H1 (cell line): ENCODE data around the gene VPS35. TPM values are rescaled to one million over a fixed set of nuclear protein-coding genes. Genes with fewer than 3 reads are reported as not detected.
"Not testable (repeated sequence)": the region's sequence is repeated elsewhere in the genome, so short reads cannot be mapped to it uniquely, and the experiment has no call there.

Experiments used
- CTCF ChIA-PET: fragments of 300-600 bp; sonication (Branson Sonifier 250); formaldehyde crosslinking; loops from one replicate; lab custom pipeline; 2021; ENCODE audit not compliant: partially characterized antibody; lab: Charles Lee
- POLR2A ChIA-PET: fragments of 300-600 bp; sonication (Branson Sonifier 250); formaldehyde crosslinking; loops from one replicate; lab custom pipeline; 2021; ENCODE audit warnings: inconsistent platforms; ENCODE audit not compliant: partially characterized antibody; lab: Charles Lee
- DNase-seq, 2 experiments: peaks; one replicate each; pipeline versions ENCODE4 v3.0.0 to v3.0.0-alpha.2; 2010 to 2022; ENCODE audit warnings: low spot score in 2 of 2, low read depth in 1 of 2, mixed read lengths in 1 of 2
- FAIRE-seq: peaks from 2 replicates; lab custom pipeline; 2011; peaks lifted over from hg19 to GRCh38; lab: Jason Lieb, UNC
- H2AFZ ChIP-seq: 2 replicates; pipeline ENCODE4 v1.8.1; 2012; ENCODE audit warnings: low read length, inconsistent platforms
- H2AK5ac ChIP-seq: 2 replicates; pipeline ENCODE4 v1.6.1; 2013; ENCODE audit warnings: low read depth, low read length
- H2BK120ac ChIP-seq: replicated peaks from 2 replicates; pipeline ENCODE3; 2013; ENCODE audit warnings: low read depth, low read length, inconsistent platforms
- H2BK12ac ChIP-seq: 2 replicates; pipeline ENCODE4 v1.6.1; 2013; ENCODE audit warnings: low read depth, low read length
- H2BK15ac ChIP-seq: 2 replicates; pipeline ENCODE4 v1.6.1; 2013; ENCODE audit warnings: low read length
- H2BK20ac ChIP-seq: 2 replicates; pipeline ENCODE4 v1.6.1; 2013; ENCODE audit warnings: low read length
- H2BK5ac ChIP-seq: 2 replicates; pipeline ENCODE4 v1.6.1; 2013; ENCODE audit warnings: low read depth, low read length
- H3K14ac ChIP-seq: 2 replicates; pipeline ENCODE4 v1.6.1; 2013; ENCODE audit warnings: inconsistent platforms; ENCODE audit not compliant: insufficient read length
- H3K18ac ChIP-seq: 2 replicates; pipeline ENCODE4 v1.6.1; 2013; ENCODE audit warnings: low read length; ENCODE audit errors: extremely low read depth
- H3K23ac ChIP-seq: 2 replicates; pipeline ENCODE4 v1.6.1; 2013; ENCODE audit warnings: inconsistent platforms; ENCODE audit not compliant: insufficient read length
- H3K23me2 ChIP-seq: 2 replicates; pipeline ENCODE4 v1.6.1; 2013; ENCODE audit warnings: low read depth, low read length
- H3K27ac ChIP-seq: 2 replicates; pipeline ENCODE4 v1.6.1; 2011; ENCODE audit warnings: low read depth, low read length, inconsistent platforms
- H3K27me3 ChIP-seq, 4 experiments: replicated peaks in 1 of 4; 1 replicate in 1 of 4; 2 replicates in 3 of 4; pipeline versions ENCODE4 v1.6.1 to v1.8.1; 2011 to 2013; ENCODE audit warnings: low read length in 3 of 4, mild to moderate bottlenecking in 3 of 4, inconsistent platforms in 2 of 4, mixed read lengths in 2 of 4, moderate library complexity in 1 of 4; ENCODE audit not compliant: control insufficient read depth in 3 of 4, insufficient read depth in 3 of 4; ENCODE audit errors: extremely low read depth in 1 of 4
- H3K36me3 ChIP-seq, 4 experiments: 2 replicates each; pipeline versions ENCODE4 v1.6.1 to v1.8.1; 2011 to 2013; ENCODE audit warnings: mild to moderate bottlenecking in 4 of 4, low read length in 3 of 4, moderate library complexity in 2 of 4, control low read depth in 1 of 4, inconsistent platforms in 1 of 4; ENCODE audit not compliant: insufficient read depth in 4 of 4, control insufficient read depth in 2 of 4
- H3K4ac ChIP-seq: replicated peaks from 2 replicates; pipeline ENCODE3; 2013; ENCODE audit warnings: low read length, low read depth, mixed read lengths, inconsistent platforms; ENCODE audit not compliant: insufficient read length
- H3K4me1 ChIP-seq, 4 experiments: replicated peaks in 1 of 4; 1 replicate in 1 of 4; 2 replicates in 3 of 4; pipeline versions ENCODE4 v1.6.1 to v1.8.1; 2011 to 2013; ENCODE audit warnings: low read length in 3 of 4, inconsistent platforms in 2 of 4, mixed read lengths in 1 of 4; ENCODE audit not compliant: insufficient read depth in 4 of 4, control insufficient read depth in 3 of 4
- H3K4me2 ChIP-seq, 2 experiments: 2 replicates each; pipeline versions ENCODE4 v1.6.1 to v1.8.1; 2011 to 2013; ENCODE audit warnings: low read depth in 2 of 2, low read length in 2 of 2, control low read depth in 1 of 2, inconsistent platforms in 1 of 2, mild to moderate bottlenecking in 1 of 2; ENCODE audit not compliant: insufficient read depth in 1 of 2
- H3K4me3 ChIP-seq, 4 experiments: fragments of 200-600, 300-600 bp in 1 of 4; sonication (generic), shearing (Covaris generic), sonication (Bioruptor Twin) in 1 of 4; 2 replicates each; pipeline versions ENCODE4 v1.5.1 to v1.8.1; 2011 to 2016; ENCODE audit warnings: low read length in 4 of 4, low read depth in 3 of 4, control low read depth in 2 of 4, inconsistent platforms in 2 of 4, mild to moderate bottlenecking in 2 of 4, mixed read lengths in 1 of 4, moderate library complexity in 1 of 4; ENCODE audit not compliant: insufficient read depth in 2 of 4; ENCODE audit errors: extremely low read depth in 1 of 4
- H3K56ac ChIP-seq: replicated peaks from 2 replicates; pipeline ENCODE3; 2013; ENCODE audit warnings: low read depth, mild to moderate bottlenecking, mixed read lengths, low read length, inconsistent platforms; ENCODE audit not compliant: insufficient read length
- H3K79me1 ChIP-seq: 2 replicates; pipeline ENCODE4 v1.6.1; 2013; ENCODE audit warnings: low read depth, low read length, control low read depth
- H3K79me2 ChIP-seq, 2 experiments: 2 replicates each; pipeline versions ENCODE4 v1.6.1 to v1.8.1; 2012 to 2013; ENCODE audit warnings: low read length in 2 of 2, mild to moderate bottlenecking in 2 of 2, inconsistent platforms in 1 of 2; ENCODE audit not compliant: insufficient read depth in 2 of 2, control insufficient read depth in 1 of 2
- H3K9ac ChIP-seq, 4 experiments: replicated peaks in 1 of 4; 1 replicate in 1 of 4; 2 replicates in 3 of 4; pipeline versions ENCODE4 v1.6.1 to v1.8.1; 2011 to 2013; ENCODE audit warnings: low read depth in 3 of 4, low read length in 3 of 4, control low read depth in 2 of 4, mild to moderate bottlenecking in 2 of 4, moderate library complexity in 2 of 4, inconsistent platforms in 1 of 4; ENCODE audit errors: extremely low read depth in 1 of 4
- H3K9me3 ChIP-seq, 2 experiments: 2 replicates each; pipeline versions ENCODE4 v1.6.1 to v1.8.1; 2012 to 2013; ENCODE audit warnings: mild to moderate bottlenecking in 2 of 2, moderate library complexity in 2 of 2, control low read depth in 1 of 2, inconsistent platforms in 1 of 2, low read depth in 1 of 2, low read length in 1 of 2, mixed read lengths in 1 of 2; ENCODE audit not compliant: insufficient read depth in 2 of 2
- H4K20me1 ChIP-seq, 2 experiments: replicated peaks in 1 of 2; 2 replicates each; pipeline versions ENCODE3 to v1.8.1; 2011 to 2013; ENCODE audit warnings: inconsistent platforms in 2 of 2, low read length in 2 of 2, mild to moderate bottlenecking in 1 of 2; ENCODE audit not compliant: insufficient read depth in 2 of 2, control insufficient read depth in 1 of 2
- H4K5ac ChIP-seq: 2 replicates; pipeline ENCODE4 v1.6.1; 2013; ENCODE audit warnings: low read length, low read depth, mixed read lengths, inconsistent platforms; ENCODE audit not compliant: insufficient read length
- H4K8ac ChIP-seq: 2 replicates; pipeline ENCODE4 v1.8.0; 2013; ENCODE audit warnings: mild to moderate bottlenecking, moderate library complexity, low read length, inconsistent platforms; ENCODE audit not compliant: insufficient read depth; ENCODE audit errors: extremely low read depth
- H4K91ac ChIP-seq: replicated peaks from 2 replicates; pipeline ENCODE3; 2013; ENCODE audit warnings: low read length, mixed read lengths, inconsistent platforms; ENCODE audit not compliant: insufficient read length
- WGBS, 2 experiments: shearing (Covaris generic) in 1 of 2; methylation state at CpG; one replicate each; pipeline versions ENCODE4 v1.1.6 to v1.1.7; 2013 to 2015; ENCODE audit warnings: low lambda C conversion rate in 2 of 2, mixed read lengths in 2 of 2, inconsistent platforms in 1 of 2, low coverage in 1 of 2, missing lambda C conversion rate in 1 of 2; ENCODE audit not compliant: insufficient replicate concordance in 2 of 2, insufficient coverage in 1 of 2, insufficient read length in 1 of 2; ENCODE audit errors: extremely low coverage in 1 of 2, missing lambda C conversion rate in 1 of 2; 5-methylcytosine and 5-hydroxymethylcytosine counted together
- polyA plus RNA-seq, 7 experiments: library from polyadenylated mRNA; depleted of rRNA in 3 of 7; stranded (reverse) in 5 of 7; unstranded in 2 of 7; fragments of >200 nt in 5 of 7; fragments of 200-250 nt in 2 of 7; gene quantifications; 1 replicate in 5 of 7; 2 replicates in 1 of 7; 4 replicates in 1 of 7; pipeline versions ENCODE4 v1.2.1 to v1.2.3, GENCODE V29; 2011 to 2013; ENCODE audit warnings: missing spikeins in 2 of 7, mixed read lengths in 2 of 7
- total RNA-seq: library from RNA; stranded (reverse); fragmentation: NEBNext Ultra II Directional; extraction: Animal tissue kit (Norgen Biotek cat#: 25700); gene quantifications from 2 replicates; pipeline ENCODE4 v1.2.1, GENCODE V29; 2021

Gene VPS35
- total and polyA plus RNA-seq, 2 of the 8 experiments (the other 6 are each of a cell fraction or from before 2014, with no cell fraction given) = 10.3 to 66.9 TPM

DNA sequence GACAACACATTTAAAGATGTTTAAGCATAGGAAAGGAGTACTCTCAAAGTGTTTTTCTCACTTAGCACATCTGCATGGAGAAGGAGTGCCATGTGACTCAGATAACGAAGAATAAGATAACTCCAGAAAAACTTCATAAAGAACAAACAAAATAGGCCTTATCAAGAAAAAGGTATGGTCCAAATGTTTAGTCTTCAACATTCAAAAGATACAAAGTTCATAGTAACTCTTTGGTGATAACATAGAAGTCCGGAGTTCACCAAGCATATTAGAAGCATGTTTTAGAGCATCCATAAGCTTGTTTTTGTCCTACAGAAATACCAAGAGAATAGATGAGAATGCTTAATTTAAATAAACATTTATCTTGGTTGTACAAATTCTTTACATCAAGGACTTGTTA is 7.1 kb downstream of the VPS35 start:
- H3K23ac ChIP-seq, CTCF ChIA-PET: not testable (repeated sequence)
- WGBS, 2 experiments = 93% methylated on average over 2 of the region's 2 CpGs; no CpG with 5 or more reads in 1 of the 2 experiments

GRCh38 chr16:46677943-46678342 is 11.0 kb downstream of the VPS35 start:
- not testable (repeated sequence) for H3K79me2 ChIP-seq

More for the DNA sequence above, 7.1 kb downstream of the VPS35 start:
- H2BK120ac ChIP-seq, H2BK12ac ChIP-seq, H3K56ac ChIP-seq, H3K14ac ChIP-seq, FAIRE-seq, H3K18ac ChIP-seq, H3K9ac ChIP-seq, H2AFZ ChIP-seq, H3K27ac ChIP-seq, H3K4me3 ChIP-seq, H3K4me1 ChIP-seq, H2AK5ac ChIP-seq, H2BK15ac ChIP-seq, H2BK20ac ChIP-seq, H4K5ac ChIP-seq, H3K9me3 ChIP-seq, H3K4ac ChIP-seq, H3K4me2 ChIP-seq, H3K27me3 ChIP-seq, H4K20me1 ChIP-seq, DNase-seq, H4K8ac ChIP-seq, H3K23me2 ChIP-seq, H2BK5ac ChIP-seq, H3K79me1 ChIP-seq, H4K91ac ChIP-seq, POLR2A ChIA-PET: not testable (repeated sequence)
- peaks cover 8 to 32% (median 15%) of the 10 kb centered on the region in 4 experiments; a peak in 7 of 8 replicates for H3K36me3 ChIP-seq
- H3K79me2 ChIP-seq = peaks cover 10 to 48% of the 10 kb centered on the region in 2 experiments; a peak in 3 of 4 replicates

More at GRCh38 chr16:46677943-46678342, 11.0 kb downstream of the VPS35 start:
- not testable (repeated sequence) for H3K4ac ChIP-seq, H4K91ac ChIP-seq, FAIRE-seq, H2BK20ac ChIP-seq, H2AFZ ChIP-seq, H4K8ac ChIP-seq, H3K9ac ChIP-seq, H3K14ac ChIP-seq, H2BK5ac ChIP-seq, H3K18ac ChIP-seq, H3K23me2 ChIP-seq, H2BK12ac ChIP-seq, H3K27me3 ChIP-seq, H3K56ac ChIP-seq, H3K4me3 ChIP-seq, H3K27ac ChIP-seq, H3K79me1 ChIP-seq, H3K9me3 ChIP-seq, H4K5ac ChIP-seq, H2BK15ac ChIP-seq, H3K4me2 ChIP-seq, H3K23ac ChIP-seq, H3K4me1 ChIP-seq, H4K20me1 ChIP-seq, H2AK5ac ChIP-seq, H2BK120ac ChIP-seq, DNase-seq
- ChIA-PET POLR2A (interaction anchor here (0.6 to 1.1 kb wide), 3 partner anchors 12 to 51 kb away, joined by 3 read pairs; partner anchors contain the start of gene ORC6), CTCF (interaction anchor here (0.7 to 1.3 kb wide), 4 partner anchors 12 to 125 kb away, joined by 3 to 5 read pairs (median 4); partner anchors contain the start of gene ORC6)
- 93% methylated on average over 1 of the region's 1 CpG; no CpG with 5 or more reads in 1 of the 2 experiments for WGBS, 2 experiments
- H3K36me3 ChIP-seq = peaks cover 8 to 47% (median 25%) of the 10 kb centered on the region in 4 experiments
